Measurements from ENCODE around the gene RAPGEF4.

RAPGEF4 gene

GRCh38 chr2:172823261-172823850 lies 87.7 kb downstream of the RAPGEF4 start:
- DNase-seq (ENCODE audit: low read depth, low spot score) = no peak

- no peak for DNase-seq (ENCODE audit: low read depth, low spot score)
Measured at GRCh38 chr2:172826522-172826921, 90.9 kb downstream of the RAPGEF4 start.

GRCh38 chr2:172829229-172829628 lies 93.6 kb downstream of the RAPGEF4 start:
- DNase-seq (ENCODE audit: low read depth, low spot score) = no peak

GRCh38 chr2:172830482-172830881 lies 94.8 kb downstream of the RAPGEF4 start:
- DNase-seq (ENCODE audit: low read depth, low spot score) = no peak

GRCh38 chr2:172833898-172834297 lies 98.3 kb downstream of the RAPGEF4 start:
- no peak for DNase-seq (ENCODE audit: low read depth, low spot score)

GRCh38 chr2:172834881-172835280 lies 99.2 kb downstream of the RAPGEF4 start:
- no peak for DNase-seq (ENCODE audit: low read depth, low spot score)

GRCh38 chr2:172836347-172836821 lies 100.7 kb downstream of the RAPGEF4 start:
- no peak for DNase-seq (ENCODE audit: low read depth, low spot score)

- DNase-seq (ENCODE audit: low read depth, low spot score) = no peak
Measured at GRCh38 chr2:172836827-172837226, 101.2 kb downstream of the RAPGEF4 start.

GRCh38 chr2:172839446-172839845 lies 103.8 kb downstream of the RAPGEF4 start:
- no peak for DNase-seq (ENCODE audit: low read depth, low spot score)

- no peak for DNase-seq (ENCODE audit: low read depth, low spot score)
Measured at GRCh38 chr2:172842511-172843265, 107.0 kb downstream of the RAPGEF4 start.

- no peak for DNase-seq (ENCODE audit: low read depth, low spot score)
Measured at GRCh38 chr2:172843266-172843582, 107.6 kb downstream of the RAPGEF4 start.

- no peak for DNase-seq (ENCODE audit: low read depth, low spot score)
Measured at GRCh38 chr2:172843902-172844715, 108.5 kb downstream of the RAPGEF4 start.

GRCh38 chr2:172845028-172845630 lies 109.5 kb downstream of the RAPGEF4 start:
- no peak for DNase-seq (ENCODE audit: low read depth, low spot score)

- no peak for DNase-seq (ENCODE audit: low read depth, low spot score)
Measured at GRCh38 chr2:172846551-172846950, 110.9 kb downstream of the RAPGEF4 start.

GRCh38 chr2:172847188-172847587 lies 111.5 kb downstream of the RAPGEF4 start:
- no peak for DNase-seq (ENCODE audit: low read depth, low spot score)

- no peak for DNase-seq (ENCODE audit: low read depth, low spot score)
Measured at GRCh38 chr2:172848519-172848918, 112.9 kb downstream of the RAPGEF4 start.

GRCh38 chr2:172849519-172850217 lies 114.0 kb downstream of the RAPGEF4 start:
- no peak for DNase-seq (ENCODE audit: low read depth, low spot score)

- no peak for DNase-seq (ENCODE audit: low read depth, low spot score)
Measured at GRCh38 chr2:172855588-172855987, 119.9 kb downstream of the RAPGEF4 start.

GRCh38 chr2:172856606-172857005 lies 121.0 kb downstream of the RAPGEF4 start:
- DNase-seq (ENCODE audit: low read depth, low spot score) = no peak

- DNase-seq (ENCODE audit: low read depth, low spot score) = no peak
Measured at GRCh38 chr2:172858473-172858745, 122.8 kb downstream of the RAPGEF4 start.

- DNase-seq (ENCODE audit: low read depth, low spot score) = no peak
Measured at GRCh38 chr2:172859581-172860335, 124.1 kb downstream of the RAPGEF4 start.

All from smooth muscle cell of the brain vasculature (primary cell).